ENCODE results near the gene FILIP1. TPM values are rescaled to one million over a fixed set of nuclear protein-coding genes. Genes with fewer than 3 reads are reported as not detected.
A peak's percentile ranks its signal among the peaks of the same experiment; 100 is the strongest.

FILIP1 gene
- total RNA-seq, 1 experiment from 2014 or later, result 2.9 TPM

- TF ChIP-seq ZBTB21 (CRISPR knock-in tag; IDR thresholded peaks at IDR 0.05; ENCODE audit: borderline replicate concordance), result no peak
- TF ChIP-seq RELA (CRISPR knock-in tag; IDR thresholded peaks at IDR 0.05; ENCODE audit: borderline replicate concordance), result no peak
- TF ChIP-seq MYBL2 (CRISPR knock-in tag; IDR thresholded peaks at IDR 0.05), result no peak
- no peak for TF ChIP-seq E2F5 (CRISPR knock-in tag; IDR thresholded peaks at IDR 0.05)
- TF ChIP-seq FOXK1 (CRISPR knock-in tag; IDR thresholded peaks at IDR 0.05), result no peak
- TF ChIP-seq ZNF416 (CRISPR knock-in tag; IDR thresholded peaks at IDR 0.05), result no peak
- no peak for TF ChIP-seq USF2 (CRISPR knock-in tag; IDR thresholded peaks at IDR 0.05)
- TF ChIP-seq ZNF263 (CRISPR knock-in tag; IDR thresholded peaks at IDR 0.05; ENCODE audit: low read depth), result no peak
- TF ChIP-seq ZNF317 (CRISPR knock-in tag; IDR thresholded peaks at IDR 0.05; ENCODE audit: borderline replicate concordance, low read depth), result no peak
- no peak for TF ChIP-seq ZNF219 (CRISPR knock-in tag; IDR thresholded peaks at IDR 0.05; ENCODE audit: borderline replicate concordance)
- TF ChIP-seq NFE2L1 (CRISPR knock-in tag; IDR thresholded peaks at IDR 0.05), result no peak
- no peak for TF ChIP-seq CREM (CRISPR knock-in tag; IDR thresholded peaks at IDR 0.05)
- TF ChIP-seq ZNF396 (CRISPR knock-in tag; IDR thresholded peaks at IDR 0.05; ENCODE audit: borderline replicate concordance), result no peak
- no peak for TF ChIP-seq NR3C1 (CRISPR knock-in tag; conservative IDR thresholded peaks at IDR 0.05; ENCODE audit: low read depth)
- TF ChIP-seq ATF2 (CRISPR knock-in tag; IDR thresholded peaks at IDR 0.05; ENCODE audit: borderline replicate concordance, low read depth), result no peak
- TF ChIP-seq NR1H2 (CRISPR knock-in tag; IDR thresholded peaks at IDR 0.05), result no peak
- no peak for TF ChIP-seq SOX15 (CRISPR knock-in tag; IDR thresholded peaks at IDR 0.05)
- H3K9me3 Mint-ChIP-seq, result peaks cover 16% of the 10 kb centered on the region
- H3K27me3 Mint-ChIP-seq (ENCODE audit: low read depth), result no peaks in the 10 kb centered on the region; the same call in 1 of the 2 replicates
- peaks cover 10% of the 10 kb centered on the region for H3K4me1 Mint-ChIP-seq
- ChIA-PET POLR2A (interaction anchor here (0.5 to 0.9 kb wide), 3 partner anchors 32 to 167 kb away, joined by 3 to 4 read pairs (median 3); no protein-coding TSS in a partner anchor), CTCF (interaction anchor here (0.8 to 2.0 kb wide), 4 partner anchors 13 to 50 kb away, joined by 3 to 7 read pairs (median 4); no protein-coding TSS in a partner anchor)
- H3K27ac Mint-ChIP-seq, result peak overlapping the region; percentile 38
- ATAC-seq (no peak; the same call in 1 of the 2 replicates), DNase-seq (ENCODE audit: low spot score) (no peak)
- peaks cover 9% of the 10 kb centered on the region for H3K36me3 Mint-ChIP-seq
- no peak overlapping the region for H3K4me3 Mint-ChIP-seq
Measured at GRCh38 chr6:75317503-75318206, 175.9 kb downstream of the FILIP1 start.

- ATAC-seq (no peak), DNase-seq (ENCODE audit: low spot score) (no peak)
- no peak overlapping the region for H3K4me3 Mint-ChIP-seq
- H3K9me3 Mint-ChIP-seq, result peaks cover 16% of the 10 kb centered on the region
- no peaks in the 10 kb centered on the region; the same call in 1 of the 2 replicates for H3K27me3 Mint-ChIP-seq (ENCODE audit: low read depth)
- H3K36me3 Mint-ChIP-seq, result peaks cover 9% of the 10 kb centered on the region
- peaks cover 10% of the 10 kb centered on the region for H3K4me1 Mint-ChIP-seq
- POLR2A ChIA-PET, result no interaction called here
- TF ChIP-seq CBFB (CRISPR knock-in tag; IDR thresholded peaks at IDR 0.05; ENCODE audit: low read depth), result no peak
- no peak for TF ChIP-seq USF2 (CRISPR knock-in tag; IDR thresholded peaks at IDR 0.05)
- no peak for TF ChIP-seq ZNF423 (CRISPR knock-in tag; IDR thresholded peaks at IDR 0.05)
- CTCF ChIA-PET, result no interaction called here
- H3K27ac Mint-ChIP-seq, result no peak overlapping the region
Measured at GRCh38 chr6:75315978-75316377, 177.6 kb downstream of the FILIP1 start.
